ENCODE measurements around the gene C1QTNF5.

- TF ChIP-seq CTCF (IDR thresholded peaks at IDR 0.05), result no peak
- TF ChIP-seq POLR2A (IDR thresholded peaks at IDR 0.05), result no peak
Measured at GRCh38 chr11:119378851-119379465, 38.3 kb upstream of the C1QTNF5 start.
